Lower leg skin (tissue), 3 donors: ENCODE data around the gene PRPF31.

Experiments used
- POLR2A ChIP-seq, 2 donors: fragments of 450-650 bp; IDR thresholded peaks; one replicate each; pipeline ENCODE4 v1.6.1; 2016 to 2017; ENCODE audit warnings: antibody characterized with exemption in 2 of 2, mild to moderate bottlenecking in 1 of 2, moderate library complexity in 1 of 2
- TF ChIP-seq, protein P1 (sequence below), 3 donors: fragments of 450-650 bp; IDR thresholded peaks; one replicate each; pipeline ENCODE4 v1.5.1; 2016; ENCODE audit warnings: antibody characterized with exemption in 3 of 3, mild to moderate bottlenecking in 3 of 3, moderate library complexity in 2 of 3

DNA sequence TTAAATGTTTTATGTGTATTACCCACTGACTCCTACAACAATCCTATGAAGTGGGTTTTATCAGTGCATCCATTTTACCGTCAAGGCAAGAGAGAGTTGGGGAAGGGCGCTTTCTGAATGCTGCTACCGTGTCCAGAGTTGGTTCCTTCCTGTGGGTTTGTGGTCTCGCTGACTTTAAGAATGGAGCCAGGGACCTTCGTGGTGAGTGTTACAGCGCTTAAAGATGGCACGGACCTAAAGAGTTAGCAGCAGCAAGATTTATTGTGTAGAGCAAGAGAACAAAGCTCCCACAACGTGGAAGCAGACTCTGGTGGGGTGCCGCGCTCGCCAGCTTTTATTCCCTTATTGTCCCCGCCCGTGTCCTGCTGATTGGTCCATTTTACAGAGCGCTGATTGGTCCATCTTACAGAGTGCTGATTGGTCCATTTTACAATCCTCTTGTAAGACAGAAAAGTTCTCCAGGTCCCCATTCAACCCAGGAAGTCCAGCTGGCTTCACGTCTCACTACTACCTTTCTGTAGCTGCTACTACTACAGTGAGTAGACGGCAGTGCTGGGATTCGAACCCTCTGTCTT, 21.0 kb upstream of the PRPF31 start:
- TF ChIP-seq, protein P1, sequence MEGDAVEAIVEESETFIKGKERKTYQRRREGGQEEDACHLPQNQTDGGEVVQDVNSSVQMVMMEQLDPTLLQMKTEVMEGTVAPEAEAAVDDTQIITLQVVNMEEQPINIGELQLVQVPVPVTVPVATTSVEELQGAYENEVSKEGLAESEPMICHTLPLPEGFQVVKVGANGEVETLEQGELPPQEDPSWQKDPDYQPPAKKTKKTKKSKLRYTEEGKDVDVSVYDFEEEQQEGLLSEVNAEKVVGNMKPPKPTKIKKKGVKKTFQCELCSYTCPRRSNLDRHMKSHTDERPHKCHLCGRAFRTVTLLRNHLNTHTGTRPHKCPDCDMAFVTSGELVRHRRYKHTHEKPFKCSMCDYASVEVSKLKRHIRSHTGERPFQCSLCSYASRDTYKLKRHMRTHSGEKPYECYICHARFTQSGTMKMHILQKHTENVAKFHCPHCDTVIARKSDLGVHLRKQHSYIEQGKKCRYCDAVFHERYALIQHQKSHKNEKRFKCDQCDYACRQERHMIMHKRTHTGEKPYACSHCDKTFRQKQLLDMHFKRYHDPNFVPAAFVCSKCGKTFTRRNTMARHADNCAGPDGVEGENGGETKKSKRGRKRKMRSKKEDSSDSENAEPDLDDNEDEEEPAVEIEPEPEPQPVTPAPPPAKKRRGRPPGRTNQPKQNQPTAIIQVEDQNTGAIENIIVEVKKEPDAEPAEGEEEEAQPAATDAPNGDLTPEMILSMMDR (IDR thresholded peaks at IDR 0.05) = no peak
- no peak for TF ChIP-seq POLR2A (IDR thresholded peaks at IDR 0.05)
